Limb (tissue), 2 donors: ENCODE data around the gene ANKUB1.

Experiments used
- DNase-seq, 2 donors: peaks; one replicate each; pipeline ENCODE4 v3.0.0-alpha.2; 2016; ENCODE audit errors: extremely low spot score in 2 of 2

The ANKUB1 gene

GRCh38 chr3:149764302-149764701, 28.1 kb downstream of the ANKUB1 start:
- no peak for DNase-seq

GRCh38 chr3:149763565-149764195, 28.7 kb downstream of the ANKUB1 start:
- no peak for DNase-seq

GRCh38 chr3:149753717-149754116, 38.6 kb downstream of the ANKUB1 start:
- DNase-seq, result no peak

GRCh38 chr3:149752788-149753136, 39.6 kb downstream of the ANKUB1 start:
- DNase-seq, result no peak

- DNase-seq, result peak; percentile 82 to 85
Observed at GRCh38 chr3:149752051-149752787, 40.1 kb downstream of the ANKUB1 start, which contains the start of gene COMMD2. COMMD2 (minus strand) TSS chr3:149752489; CDS start chr3:149752444, 45 bp downstream.

GRCh38 chr3:149751551-149751950, 40.8 kb downstream of the ANKUB1 start:
- no peak for DNase-seq

GRCh38 chr3:149744606-149745005, 47.7 kb downstream of the ANKUB1 start:
- DNase-seq, result no peak

GRCh38 chr3:149744151-149744550, 48.2 kb downstream of the ANKUB1 start:
- DNase-seq, result no peak

GRCh38 chr3:149739396-149739795, 53.0 kb downstream of the ANKUB1 start:
- DNase-seq, result no peak

GRCh38 chr3:149738876-149739275, 53.5 kb downstream of the ANKUB1 start:
- DNase-seq, result no peak

- DNase-seq, result no peak
Observed at GRCh38 chr3:149736953-149737205, 55.5 kb downstream of the ANKUB1 start.

GRCh38 chr3:149736175-149736952, 56.0 kb downstream of the ANKUB1 start:
- peak; percentile 21 to 29 for DNase-seq

GRCh38 chr3:149732234-149732633, 60.1 kb downstream of the ANKUB1 start:
- no peak for DNase-seq

GRCh38 chr3:149727656-149728055, 64.7 kb downstream of the ANKUB1 start:
- DNase-seq, result no peak

- no peak for DNase-seq
Observed at GRCh38 chr3:149726716-149727407, 65.5 kb downstream of the ANKUB1 start.

- DNase-seq, result no peak
Observed at GRCh38 chr3:149723781-149724180, 68.6 kb downstream of the ANKUB1 start.

- no peak for DNase-seq
Observed at GRCh38 chr3:149720918-149721317, 71.4 kb downstream of the ANKUB1 start.

- DNase-seq, result peak; percentile 64 to 74
Observed at GRCh38 chr3:149717391-149718056, 74.8 kb downstream of the ANKUB1 start.

- DNase-seq, result no peak
Observed at GRCh38 chr3:149716984-149717383, 75.4 kb downstream of the ANKUB1 start.

GRCh38 chr3:149715247-149715646, 77.1 kb downstream of the ANKUB1 start:
- DNase-seq, result no peak
